ENCODE data around the gene CTTNBP2NL. TPM values are rescaled to one million over a fixed set of nuclear protein-coding genes. Genes with fewer than 3 reads are reported as not detected.
A peak's percentile ranks its signal among the peaks of the same experiment; 100 is the strongest.

CTTNBP2NL gene
- total RNA-seq, 1 donor from 2014 or later = 59.4 TPM

- no peak for DNase-seq
- H3K4me1 ChIP-seq = peaks cover 9% of the 10 kb centered on the region
- H3K36me3 ChIP-seq = peaks cover 45% of the 10 kb centered on the region
- H3K4me3 ChIP-seq = no peak overlapping the region
- no peak for TF ChIP-seq CTCF (IDR thresholded peaks at IDR 0.05)
- H3K27ac ChIP-seq = no peak overlapping the region
- no peaks in the 10 kb centered on the region for H3K9me3 ChIP-seq
- H3K27me3 ChIP-seq = no peaks in the 10 kb centered on the region
- no peak for ATAC-seq
- intact Hi-C loops (cut with DNase I) = no loop called here
Observed at GRCh38 chr1:112453876-112454275, 57.9 kb downstream of the CTTNBP2NL start.

GRCh38 chr1:112454316-112454715 lies 58.3 kb downstream of the CTTNBP2NL start:
- H3K9me3 ChIP-seq = no peaks in the 10 kb centered on the region
- DNase-seq (no peak), ATAC-seq (peak; percentile 58)
- no peak overlapping the region for H3K4me3 ChIP-seq
- TF ChIP-seq CTCF (IDR thresholded peaks at IDR 0.05) = no peak
- H3K27me3 ChIP-seq = no peaks in the 10 kb centered on the region
- H3K36me3 ChIP-seq = peaks cover 44% of the 10 kb centered on the region
- no peak overlapping the region for H3K27ac ChIP-seq
- peaks cover 13% of the 10 kb centered on the region for H3K4me1 ChIP-seq
- intact Hi-C loops (cut with DNase I) = no loop called here

GRCh38 chr1:112457241-112457640 lies 61.2 kb downstream of the CTTNBP2NL start:
- intact Hi-C loops (cut with DNase I) = no loop called here
- peaks cover 39% of the 10 kb centered on the region for H3K36me3 ChIP-seq
- no peak overlapping the region for H3K4me3 ChIP-seq
- H3K27me3 ChIP-seq = no peaks in the 10 kb centered on the region
- ATAC-seq (no peak), DNase-seq (no peak)
- no peak overlapping the region for H3K27ac ChIP-seq
- H3K9me3 ChIP-seq = no peaks in the 10 kb centered on the region
- peaks cover 22% of the 10 kb centered on the region for H3K4me1 ChIP-seq
- no peak for TF ChIP-seq CTCF (IDR thresholded peaks at IDR 0.05)

- peaks cover 39% of the 10 kb centered on the region for H3K36me3 ChIP-seq
- no peak overlapping the region for H3K27ac ChIP-seq
- H3K27me3 ChIP-seq = no peaks in the 10 kb centered on the region
- H3K4me1 ChIP-seq = peaks cover 25% of the 10 kb centered on the region
- no peak for TF ChIP-seq CTCF (IDR thresholded peaks at IDR 0.05)
- no peaks in the 10 kb centered on the region for H3K9me3 ChIP-seq
- no peak overlapping the region for H3K4me3 ChIP-seq
- intact Hi-C loops (cut with DNase I) = no loop called here
- no peak for DNase-seq
- peak; percentile 22 for ATAC-seq
Observed at GRCh38 chr1:112457955-112458354, 61.9 kb downstream of the CTTNBP2NL start.

GRCh38 chr1:112458756-112459155 lies 62.7 kb downstream of the CTTNBP2NL start:
- Histone ChIP-seq H3K4me1 (peaks cover 25% of the 10 kb centered on the region), H3K27me3 (no peaks in the 10 kb centered on the region), H3K27ac (peak overlapping the region; percentile 63), H3K9me3 (no peaks in the 10 kb centered on the region), H3K36me3 (peaks cover 39% of the 10 kb centered on the region), H3K4me3 (no peak overlapping the region)
- ATAC-seq (no peak), DNase-seq (no peak)
- intact Hi-C loops (cut with DNase I) = no loop called here
- TF ChIP-seq CTCF (IDR thresholded peaks at IDR 0.05) = no peak

GRCh38 chr1:112460615-112461014 lies 64.6 kb downstream of the CTTNBP2NL start:
- Histone ChIP-seq H3K4me1 (peaks cover 28% of the 10 kb centered on the region), H3K9me3 (no peaks in the 10 kb centered on the region), H3K4me3 (no peak overlapping the region), H3K27me3 (no peaks in the 10 kb centered on the region), H3K36me3 (peaks cover 25% of the 10 kb centered on the region), H3K27ac (peak overlapping the region; percentile 82)
- TF ChIP-seq CTCF (IDR thresholded peaks at IDR 0.05) = no peak
- peak; percentile 10 for ATAC-seq
- intact Hi-C loops (cut with DNase I) = loop anchor here (5.0 kb wide), 1 partner anchor 68 kb away; no protein-coding TSS in a partner anchor
- DNase-seq = no peak

All from upper lobe of right lung (tissue), 1 donor.